HG02763 (cell line): ENCODE measurements around the gene COG5.

Source experiments
- ATAC-seq: cut with Tn5 transposase; IDR thresholded peaks from one replicate; pipeline ENCODE4 v1.9.1; 2021; ENCODE audit warnings: mild to moderate bottlenecking, moderate library complexity; ENCODE audit not compliant: unreplicated experiment

The COG5 gene

DNA sequence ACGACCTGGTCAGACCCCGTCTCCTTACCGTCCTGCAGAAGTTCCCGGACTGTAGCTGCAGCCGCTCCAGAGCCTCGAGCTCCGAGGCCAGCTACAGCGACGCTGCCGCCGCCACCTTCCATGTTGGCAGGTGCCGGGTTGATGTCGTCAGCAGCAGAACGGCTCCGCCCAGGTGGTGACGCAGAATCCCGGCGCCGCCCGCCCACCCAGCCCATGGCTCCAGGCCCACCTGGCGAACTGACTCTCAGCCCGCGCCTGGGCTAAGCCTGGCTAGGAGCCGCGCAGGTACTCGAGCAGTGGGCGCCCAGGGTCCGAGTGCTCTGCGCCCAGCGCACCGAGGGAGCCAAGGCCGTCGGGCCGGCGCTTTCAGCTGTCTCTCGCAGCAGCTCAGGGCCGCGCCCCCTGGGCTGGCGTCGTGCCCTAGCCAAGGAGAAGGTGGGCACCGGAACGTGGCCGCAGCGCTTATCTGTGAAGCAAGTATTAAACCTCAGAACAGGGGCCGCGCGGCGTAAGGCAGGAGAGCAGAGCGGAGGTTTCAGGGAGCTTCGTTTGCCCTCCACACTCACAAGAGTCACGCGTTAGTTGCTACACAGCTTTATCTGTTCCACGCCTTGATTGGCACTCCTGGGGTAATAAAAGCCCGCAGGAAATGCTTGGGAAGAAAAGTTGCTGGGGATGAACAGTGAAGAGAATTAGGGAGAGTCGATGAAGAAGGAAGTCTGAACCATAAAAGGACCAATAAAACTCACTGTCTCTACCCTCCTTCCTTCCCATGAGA is at the start of gene COG5, which contains the start of gene DUS4L:
COG5 (minus strand) TSS at position 146 of the 778 bp plus-strand sequence; CDS start at position 122, 24 bp downstream.
DUS4L (plus strand) TSS at position 197 of the 778 bp plus-strand sequence. CDS start 3,100 bp downstream, outside the sequence.
- peak; percentile 95 for ATAC-seq

- no peak for ATAC-seq
Measured at GRCh38 chr7:107613439-107613838, 49.7 kb upstream of the COG5 start.

DNA sequence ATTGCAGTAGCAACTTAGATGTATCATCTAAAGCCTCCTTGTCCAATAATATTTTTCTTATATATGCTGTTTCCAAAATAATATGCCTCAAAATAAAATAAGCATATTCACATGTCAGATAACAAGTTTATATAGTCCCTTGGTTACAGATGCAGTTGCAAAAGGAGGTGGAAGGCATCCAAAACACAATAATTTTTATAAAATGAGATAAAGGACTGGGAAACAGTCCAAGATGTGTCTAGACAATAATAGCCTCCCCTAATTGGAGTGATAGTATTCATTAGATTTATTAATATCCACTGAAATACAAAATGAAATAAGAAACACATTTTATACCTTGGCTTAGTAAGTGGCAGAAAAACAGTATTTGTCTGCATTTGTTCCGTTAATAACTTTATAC is 46.6 kb upstream of the COG5 start:
- ATAC-seq: no peak

DNA sequence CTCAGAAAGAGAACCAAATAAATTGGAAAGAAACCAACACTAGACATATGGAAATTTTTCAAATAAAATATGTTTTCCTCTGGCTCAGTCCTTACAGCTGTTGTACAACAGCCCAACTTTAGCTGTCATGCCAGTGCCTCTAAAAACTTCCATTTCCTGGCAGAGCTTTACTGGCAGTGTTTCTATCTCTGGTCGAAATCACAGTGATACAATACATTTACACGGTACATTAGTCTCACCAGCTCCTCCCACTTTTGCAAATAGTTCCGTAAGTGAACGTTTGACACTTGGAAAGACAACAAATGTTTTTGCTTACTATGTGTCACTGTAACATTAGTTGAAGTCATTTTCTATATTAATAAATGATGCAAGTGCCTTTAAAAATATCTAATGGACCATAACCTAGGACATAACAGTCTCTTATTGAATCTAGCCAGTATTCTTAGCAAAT is 46.1 kb upstream of the COG5 start:
- ATAC-seq: no peak

- ATAC-seq: no peak
Measured at GRCh38 chr7:107606303-107606702, 42.6 kb upstream of the COG5 start.

DNA sequence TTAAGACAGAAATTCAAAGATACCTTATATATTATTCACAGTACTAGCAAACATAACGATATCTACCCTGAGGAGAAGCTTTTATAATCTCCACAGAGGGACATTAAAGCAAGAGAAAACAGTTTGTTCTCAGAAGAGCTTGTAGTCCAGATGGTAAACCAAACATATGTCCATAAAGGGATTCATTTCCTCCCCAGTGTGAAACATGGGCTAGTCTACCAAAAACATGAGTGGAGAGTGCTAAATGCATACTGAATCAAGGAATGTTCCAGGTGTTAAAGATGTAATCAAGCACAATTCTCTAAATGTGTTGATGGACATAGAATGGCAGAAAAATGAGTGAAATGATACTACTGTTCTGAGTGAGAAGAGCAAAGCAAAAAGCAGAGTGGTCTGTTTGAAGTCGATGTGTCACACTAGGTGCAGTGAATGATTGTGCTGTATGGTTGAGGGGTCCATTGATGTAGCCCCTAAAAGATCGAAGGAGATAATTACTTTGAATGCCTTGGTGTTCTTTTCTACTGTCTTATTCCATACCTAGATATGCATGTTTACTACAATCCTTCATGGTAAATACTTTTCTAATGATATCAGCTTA is 41.6 kb upstream of the COG5 start:
- ATAC-seq: no peak

DNA sequence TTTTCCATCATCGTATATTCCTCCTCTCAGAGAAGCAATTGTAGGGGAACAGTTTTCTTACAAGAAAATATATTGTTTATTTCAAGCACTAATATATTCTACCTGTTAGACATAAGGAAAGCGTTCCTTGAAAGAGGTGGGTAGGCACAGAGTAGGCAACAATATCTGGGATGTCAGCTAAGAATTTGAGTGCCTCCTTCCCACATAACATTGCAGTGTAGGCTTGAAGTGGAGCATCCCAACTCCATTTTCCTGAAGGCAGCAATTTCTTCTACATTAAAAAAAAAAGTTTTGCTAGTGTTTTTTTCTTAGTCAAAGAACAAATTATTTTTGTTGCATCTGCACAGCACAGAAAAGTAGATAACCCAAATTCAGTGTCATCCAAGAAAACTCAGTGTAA is 37.1 kb upstream of the COG5 start:
- ATAC-seq: no peak

DNA sequence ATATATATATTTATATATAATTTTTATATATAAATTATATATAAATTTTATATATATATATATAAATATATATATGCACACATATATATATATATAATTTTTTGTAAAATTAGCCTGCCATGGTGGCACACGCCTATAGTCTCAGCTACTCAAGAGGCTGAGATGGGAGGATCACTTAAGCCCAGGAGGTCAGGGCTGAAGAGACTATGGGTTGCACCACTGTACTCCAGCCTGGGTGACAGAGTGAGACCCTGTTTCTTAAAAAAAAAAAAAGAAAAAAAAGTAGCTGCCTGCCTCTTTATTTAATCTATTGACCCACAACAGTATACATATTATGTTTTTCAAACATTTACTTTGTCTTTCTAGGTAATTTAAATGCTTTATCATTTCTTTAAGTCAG is 35.5 kb upstream of the COG5 start:
- ATAC-seq: no peak

DNA sequence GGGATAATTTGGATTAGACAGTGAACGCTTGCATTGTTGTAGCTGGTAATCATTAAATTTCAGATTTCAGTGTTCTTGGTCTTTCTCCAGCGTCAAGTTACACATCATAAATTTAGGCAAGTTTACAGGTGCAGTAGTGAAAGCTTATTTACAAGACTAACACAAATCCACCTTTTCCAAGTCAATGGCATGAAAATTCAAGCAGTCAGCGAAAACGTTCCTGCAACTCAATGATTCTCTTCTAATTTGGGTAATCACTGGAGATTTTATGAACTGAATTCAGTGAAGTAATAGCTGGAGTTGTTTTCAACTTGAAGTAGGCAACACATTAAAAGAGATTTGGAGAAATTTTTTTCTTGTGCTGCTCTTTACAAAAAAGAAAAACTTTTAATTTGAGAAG is 34.2 kb upstream of the COG5 start:
- no peak for ATAC-seq

DNA sequence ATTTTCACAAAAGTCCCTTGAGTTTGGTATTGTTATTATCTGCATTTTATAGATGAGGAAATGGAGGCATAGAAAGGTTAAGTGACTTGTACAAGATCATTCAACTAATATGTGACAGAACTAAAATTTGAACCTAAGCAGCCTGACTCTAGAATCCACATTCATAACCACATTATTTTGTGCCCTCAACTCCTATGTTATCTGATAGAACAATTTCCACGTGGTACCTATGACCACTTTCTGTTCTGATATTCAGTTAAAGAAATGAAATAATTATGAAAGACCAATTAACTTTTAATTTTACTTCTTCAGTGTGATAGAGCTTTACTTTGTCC is 33.8 kb upstream of the COG5 start:
- ATAC-seq: no peak

GRCh38 chr7:107596881-107597581 is 33.3 kb upstream of the COG5 start:
- no peak for ATAC-seq

DNA sequence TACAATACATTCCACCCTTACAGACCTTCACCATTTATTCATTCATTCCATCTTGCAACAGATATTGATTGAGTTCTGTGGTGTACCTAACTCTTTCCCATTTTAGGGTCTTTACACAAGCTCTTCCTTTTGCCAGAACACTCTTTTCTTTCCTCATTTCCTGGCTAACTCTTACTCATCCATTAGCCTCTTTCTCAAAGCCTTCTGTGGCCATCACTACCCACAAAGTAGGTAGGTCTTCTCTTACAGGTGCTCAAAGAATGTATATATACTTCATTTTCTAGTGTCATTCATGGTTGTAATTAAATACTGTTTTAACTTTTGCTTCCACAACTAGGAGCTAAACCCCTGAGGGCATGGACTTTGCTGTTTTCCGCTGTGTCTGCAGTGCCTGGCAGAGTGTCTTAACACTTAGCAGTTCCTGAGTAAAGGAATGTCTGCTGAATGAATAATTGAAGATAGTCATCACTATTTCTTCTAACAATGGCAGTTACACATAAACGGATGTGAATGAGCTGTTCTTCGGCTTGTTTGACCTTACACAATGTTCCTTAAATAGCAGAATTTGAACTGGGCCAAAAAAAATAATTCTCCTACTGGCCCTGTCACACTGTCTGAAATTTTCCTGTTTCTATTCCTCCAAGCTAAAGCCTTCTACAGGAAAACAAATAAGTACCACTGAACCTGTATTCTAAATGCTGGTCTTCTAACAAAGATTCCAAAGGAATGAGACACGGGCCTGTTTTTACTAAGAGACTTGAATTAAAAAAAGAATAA is 31.4 kb upstream of the COG5 start:
- no peak for ATAC-seq

DNA sequence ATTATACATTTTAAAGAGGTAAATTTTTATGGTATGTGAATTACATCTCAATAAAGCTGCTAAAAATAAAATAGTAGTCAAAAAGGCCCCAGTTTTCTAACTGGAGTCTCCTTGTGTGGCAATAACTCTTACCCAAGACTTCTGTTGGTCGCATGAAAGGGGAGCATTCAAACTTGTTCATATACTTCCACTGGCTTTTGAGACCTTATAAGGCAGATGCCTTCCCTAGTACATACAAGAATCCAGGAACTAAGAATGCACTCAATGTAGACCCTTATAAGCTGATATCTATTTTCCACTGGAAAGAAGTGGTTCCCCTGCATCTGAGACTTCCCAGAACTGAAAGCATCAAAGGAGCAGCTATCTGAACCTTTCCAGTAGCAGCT is 29.3 kb upstream of the COG5 start:
- ATAC-seq: no peak

DNA sequence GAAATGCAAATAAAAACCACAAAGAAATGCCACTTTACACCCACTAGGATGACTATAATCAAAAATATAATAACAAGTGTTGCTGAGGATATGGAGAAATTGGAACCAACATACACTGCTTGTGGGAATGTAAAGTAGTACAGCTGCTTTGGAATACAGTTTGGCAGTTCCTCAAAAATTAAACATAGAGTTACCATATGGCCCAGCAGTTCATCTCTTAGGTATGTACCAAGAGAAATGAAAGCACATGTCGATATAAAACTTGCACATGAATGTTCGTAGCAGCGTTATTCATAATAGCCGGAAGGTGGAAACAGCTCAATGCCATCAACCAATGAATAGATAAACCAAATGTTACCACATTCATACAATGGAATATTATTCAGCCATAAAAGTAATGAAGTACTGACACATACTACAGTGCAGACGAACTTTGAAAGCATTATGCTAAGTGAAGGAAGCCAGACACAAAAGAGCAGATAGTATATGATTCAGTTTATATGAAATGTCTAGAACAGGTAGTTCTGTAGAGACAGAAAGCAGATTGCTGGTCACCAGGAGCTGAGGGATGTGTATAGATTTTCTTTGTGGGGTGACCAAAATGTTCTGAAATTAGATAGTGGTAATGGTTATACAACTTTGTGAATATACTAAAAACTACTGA is 28.8 kb upstream of the COG5 start:
- ATAC-seq: no peak

- no peak for ATAC-seq
Measured at GRCh38 chr7:107591421-107591820, 27.7 kb upstream of the COG5 start.

GRCh38 chr7:107588529-107589130 is 24.9 kb upstream of the COG5 start:
- no peak for ATAC-seq

DNA sequence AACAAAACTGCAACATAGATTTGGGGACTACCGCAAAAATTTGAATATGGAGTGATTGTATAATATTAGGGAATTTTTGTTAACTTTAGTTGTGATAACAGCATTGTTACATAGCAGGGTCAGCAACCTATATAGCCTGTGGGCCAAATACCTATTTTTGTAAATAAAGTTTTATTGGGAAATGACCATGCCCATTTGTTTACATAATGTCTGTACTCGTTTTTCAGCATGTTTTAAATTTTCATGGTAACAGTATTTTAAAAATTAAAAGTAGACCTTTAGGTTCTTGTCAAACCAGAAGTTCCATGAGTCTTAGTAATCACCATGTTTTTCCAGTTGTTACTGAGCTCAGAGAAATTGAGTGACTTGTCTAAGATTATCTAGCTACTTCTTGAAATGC is 21.0 kb upstream of the COG5 start:
- no peak for ATAC-seq

DNA sequence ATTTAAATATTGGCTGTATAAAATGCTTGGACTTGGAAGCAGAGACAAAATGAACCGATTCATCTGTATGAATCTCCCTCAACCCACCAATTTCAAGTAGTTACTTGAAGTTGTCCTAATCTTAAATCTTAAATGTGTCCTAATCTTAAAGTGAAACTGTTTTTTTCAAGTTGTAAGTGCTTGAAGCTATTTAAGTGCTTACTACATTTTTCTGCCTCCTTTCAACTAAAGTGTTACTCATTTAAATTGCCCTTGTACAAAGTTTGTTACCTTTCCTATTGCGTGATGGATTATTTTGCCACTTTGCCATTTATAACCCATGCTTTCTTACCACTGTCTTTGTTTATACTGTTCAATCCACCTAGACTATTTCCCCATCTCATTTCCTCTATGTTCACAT is 19.2 kb upstream of the COG5 start:
- no peak for ATAC-seq

- ATAC-seq: no peak
Measured at GRCh38 chr7:107581387-107582013, 17.8 kb upstream of the COG5 start.
